Inflammatory macrophage (primary cell): Measurements from ENCODE around the gene ADRM1.

Source experiments
- DNase-seq, 2 donors: peaks; one replicate each; pipeline ENCODE4 v3.0.0-alpha.2; 2020 to 2022

ADRM1 gene

GRCh38 chr20:62344782-62345181, 42.0 kb downstream of the ADRM1 start:
- DNase-seq: peak in 1 of 2 donors; percentile 41

- no peak for DNase-seq
Observed at GRCh38 chr20:62345681-62346370, 43.0 kb downstream of the ADRM1 start.

GRCh38 chr20:62346398-62347150, 43.8 kb downstream of the ADRM1 start:
- DNase-seq: no peak

- no peak for DNase-seq
Observed at GRCh38 chr20:62347151-62347404, 44.3 kb downstream of the ADRM1 start.

- no peak for DNase-seq
Observed at GRCh38 chr20:62347445-62347844, 44.6 kb downstream of the ADRM1 start.

- no peak for DNase-seq
Observed at GRCh38 chr20:62348604-62349003, 45.8 kb downstream of the ADRM1 start.

GRCh38 chr20:62349556-62350097, 46.8 kb downstream of the ADRM1 start:
- DNase-seq: no peak

- no peak for DNase-seq
Observed at GRCh38 chr20:62350098-62350628, 47.4 kb downstream of the ADRM1 start.

- DNase-seq: no peak
Observed at GRCh38 chr20:62350629-62351422, 48.0 kb downstream of the ADRM1 start.

- DNase-seq: no peak
Observed at GRCh38 chr20:62351469-62352401, 48.9 kb downstream of the ADRM1 start.

- no peak for DNase-seq
Observed at GRCh38 chr20:62352402-62353288, 49.8 kb downstream of the ADRM1 start.

- no peak for DNase-seq
Observed at GRCh38 chr20:62353289-62354030, 50.7 kb downstream of the ADRM1 start.

- no peak for DNase-seq
Observed at GRCh38 chr20:62354031-62354808, 51.4 kb downstream of the ADRM1 start.

GRCh38 chr20:62354811-62355341, 52.1 kb downstream of the ADRM1 start:
- no peak for DNase-seq

- no peak for DNase-seq
Observed at GRCh38 chr20:62355516-62355877, 52.7 kb downstream of the ADRM1 start.

GRCh38 chr20:62355878-62356588, 53.2 kb downstream of the ADRM1 start:
- DNase-seq: no peak

GRCh38 chr20:62356589-62357186, 53.9 kb downstream of the ADRM1 start:
- no peak for DNase-seq

GRCh38 chr20:62357187-62357667, 54.4 kb downstream of the ADRM1 start:
- no peak for DNase-seq
